ENCODE data around the gene SECISBP2L.
"Not testable (repeated sequence)": the region's sequence is repeated elsewhere in the genome, so short reads cannot be mapped to it uniquely, and the experiment has no call there.

SECISBP2L gene

GRCh38 chr15:49075881-49076280 lies 29.6 kb upstream of the SECISBP2L start:
- peak; percentile 59 for DNase-seq (ENCODE audit: low read depth)
- Histone ChIP-seq H3K4me3 (ENCODE audit: low read length) (no peak overlapping the region), H3K9me3 (ENCODE audit: control insufficient read depth, low read length) (no peaks in the 10 kb centered on the region), H3K9ac (ENCODE audit: low read length) (no peak overlapping the region), H3K36me3 (ENCODE audit: control insufficient read depth, insufficient read depth, low read length, severe bottlenecking) (no peaks in the 10 kb centered on the region), H3K4me1 (ENCODE audit: control insufficient read depth, insufficient read depth, low read length) (peaks cover 8% of the 10 kb centered on the region), H3K27me3 (replicated peaks; ENCODE audit: control insufficient read depth, insufficient read depth, low read length) (no peaks in the 10 kb centered on the region)

- H3K27me3 ChIP-seq (replicated peaks; ENCODE audit: control insufficient read depth, insufficient read depth, low read length); H3K4me3 ChIP-seq (ENCODE audit: low read length); H3K9me3 ChIP-seq (ENCODE audit: control insufficient read depth, low read length); H3K4me1 ChIP-seq (ENCODE audit: control insufficient read depth, insufficient read depth, low read length); H3K9ac ChIP-seq (ENCODE audit: low read length); H3K36me3 ChIP-seq (ENCODE audit: control insufficient read depth, insufficient read depth, low read length, severe bottlenecking); DNase-seq (ENCODE audit: low read depth): not testable (repeated sequence)
Measured at GRCh38 chr15:49074589-49075287, 28.5 kb upstream of the SECISBP2L start.

- Histone ChIP-seq H3K4me3 (ENCODE audit: low read length) (no peak overlapping the region), H3K36me3 (ENCODE audit: control insufficient read depth, insufficient read depth, low read length, severe bottlenecking) (no peaks in the 10 kb centered on the region), H3K9ac (ENCODE audit: low read length) (no peak overlapping the region), H3K4me1 (ENCODE audit: control insufficient read depth, insufficient read depth, low read length) (peaks cover 24% of the 10 kb centered on the region), H3K27me3 (replicated peaks; ENCODE audit: control insufficient read depth, insufficient read depth, low read length) (no peaks in the 10 kb centered on the region), H3K9me3 (ENCODE audit: control insufficient read depth, low read length) (no peaks in the 10 kb centered on the region)
- no peak for DNase-seq (ENCODE audit: low read depth)
Measured at GRCh38 chr15:49066372-49066771, 20.1 kb upstream of the SECISBP2L start.

GRCh38 chr15:49064884-49065283 lies 18.6 kb upstream of the SECISBP2L start:
- no peak overlapping the region for H3K4me3 ChIP-seq (ENCODE audit: low read length)
- H3K27me3 ChIP-seq (replicated peaks; ENCODE audit: control insufficient read depth, insufficient read depth, low read length), result no peaks in the 10 kb centered on the region
- no peak overlapping the region for H3K9ac ChIP-seq (ENCODE audit: low read length)
- H3K9me3 ChIP-seq (ENCODE audit: control insufficient read depth, low read length), result no peaks in the 10 kb centered on the region
- no peaks in the 10 kb centered on the region for H3K36me3 ChIP-seq (ENCODE audit: control insufficient read depth, insufficient read depth, low read length, severe bottlenecking)
- DNase-seq (ENCODE audit: low read depth), result no peak
- H3K4me1 ChIP-seq (ENCODE audit: control insufficient read depth, insufficient read depth, low read length), result peaks cover 37% of the 10 kb centered on the region

- H3K9me3 ChIP-seq (ENCODE audit: control insufficient read depth, low read length), result no peaks in the 10 kb centered on the region
- H3K27me3 ChIP-seq (replicated peaks; ENCODE audit: control insufficient read depth, insufficient read depth, low read length), result no peaks in the 10 kb centered on the region
- peaks cover 37% of the 10 kb centered on the region for H3K4me1 ChIP-seq (ENCODE audit: control insufficient read depth, insufficient read depth, low read length)
- H3K36me3 ChIP-seq (ENCODE audit: control insufficient read depth, insufficient read depth, low read length, severe bottlenecking), result no peaks in the 10 kb centered on the region
- H3K9ac ChIP-seq (ENCODE audit: low read length), result peak overlapping the region; percentile 36
- no peak overlapping the region for H3K4me3 ChIP-seq (ENCODE audit: low read length)
- peak; percentile 47 for DNase-seq (ENCODE audit: low read depth)
Measured at GRCh38 chr15:49064281-49064653, 18.0 kb upstream of the SECISBP2L start.

- H3K4me1 ChIP-seq (ENCODE audit: control insufficient read depth, insufficient read depth, low read length), result peaks cover 37% of the 10 kb centered on the region
- no peaks in the 10 kb centered on the region for H3K27me3 ChIP-seq (replicated peaks; ENCODE audit: control insufficient read depth, insufficient read depth, low read length)
- no peaks in the 10 kb centered on the region for H3K9me3 ChIP-seq (ENCODE audit: control insufficient read depth, low read length)
- H3K36me3 ChIP-seq (ENCODE audit: control insufficient read depth, insufficient read depth, low read length, severe bottlenecking), result no peaks in the 10 kb centered on the region
- H3K9ac ChIP-seq (ENCODE audit: low read length), result peak overlapping the region; percentile 36
- no peak for DNase-seq (ENCODE audit: low read depth)
- H3K4me3 ChIP-seq (ENCODE audit: low read length), result no peak overlapping the region
Measured at GRCh38 chr15:49063402-49064280, 17.4 kb upstream of the SECISBP2L start.

GRCh38 chr15:49062900-49063299 lies 16.7 kb upstream of the SECISBP2L start:
- H3K36me3 ChIP-seq (ENCODE audit: control insufficient read depth, insufficient read depth, low read length, severe bottlenecking), result no peaks in the 10 kb centered on the region
- no peaks in the 10 kb centered on the region for H3K9me3 ChIP-seq (ENCODE audit: control insufficient read depth, low read length)
- peaks cover 37% of the 10 kb centered on the region for H3K4me1 ChIP-seq (ENCODE audit: control insufficient read depth, insufficient read depth, low read length)
- no peak for DNase-seq (ENCODE audit: low read depth)
- no peak overlapping the region for H3K4me3 ChIP-seq (ENCODE audit: low read length)
- no peak overlapping the region for H3K9ac ChIP-seq (ENCODE audit: low read length)
- no peaks in the 10 kb centered on the region for H3K27me3 ChIP-seq (replicated peaks; ENCODE audit: control insufficient read depth, insufficient read depth, low read length)

- no peak overlapping the region for H3K9ac ChIP-seq (ENCODE audit: low read length)
- H3K4me3 ChIP-seq (ENCODE audit: low read length), result no peak overlapping the region
- no peaks in the 10 kb centered on the region for H3K9me3 ChIP-seq (ENCODE audit: control insufficient read depth, low read length)
- H3K36me3 ChIP-seq (ENCODE audit: control insufficient read depth, insufficient read depth, low read length, severe bottlenecking), result no peaks in the 10 kb centered on the region
- H3K4me1 ChIP-seq (ENCODE audit: control insufficient read depth, insufficient read depth, low read length), result peaks cover 37% of the 10 kb centered on the region
- H3K27me3 ChIP-seq (replicated peaks; ENCODE audit: control insufficient read depth, insufficient read depth, low read length), result no peaks in the 10 kb centered on the region
- DNase-seq (ENCODE audit: low read depth), result peak; percentile 72
Measured at GRCh38 chr15:49060710-49061495, 14.7 kb upstream of the SECISBP2L start.

- Histone ChIP-seq H3K9ac (ENCODE audit: low read length) (no peak overlapping the region), H3K36me3 (ENCODE audit: control insufficient read depth, insufficient read depth, low read length, severe bottlenecking) (no peaks in the 10 kb centered on the region), H3K27me3 (replicated peaks; ENCODE audit: control insufficient read depth, insufficient read depth, low read length) (no peaks in the 10 kb centered on the region), H3K4me1 (ENCODE audit: control insufficient read depth, insufficient read depth, low read length) (peaks cover 30% of the 10 kb centered on the region), H3K9me3 (ENCODE audit: control insufficient read depth, low read length) (no peaks in the 10 kb centered on the region), H3K4me3 (ENCODE audit: low read length) (no peak overlapping the region)
- DNase-seq (ENCODE audit: low read depth), result no peak
Measured at GRCh38 chr15:49059491-49059890, 13.2 kb upstream of the SECISBP2L start.

GRCh38 chr15:49058559-49058958 lies 12.3 kb upstream of the SECISBP2L start:
- H3K9me3 ChIP-seq (ENCODE audit: control insufficient read depth, low read length), result no peaks in the 10 kb centered on the region
- no peak overlapping the region for H3K9ac ChIP-seq (ENCODE audit: low read length)
- H3K27me3 ChIP-seq (replicated peaks; ENCODE audit: control insufficient read depth, insufficient read depth, low read length), result no peaks in the 10 kb centered on the region
- peaks cover 23% of the 10 kb centered on the region for H3K4me1 ChIP-seq (ENCODE audit: control insufficient read depth, insufficient read depth, low read length)
- H3K4me3 ChIP-seq (ENCODE audit: low read length), result no peak overlapping the region
- no peak for DNase-seq (ENCODE audit: low read depth)
- H3K36me3 ChIP-seq (ENCODE audit: control insufficient read depth, insufficient read depth, low read length, severe bottlenecking), result no peaks in the 10 kb centered on the region

GRCh38 chr15:49055630-49056029 lies 9.4 kb upstream of the SECISBP2L start:
- no peak overlapping the region for H3K9ac ChIP-seq (ENCODE audit: low read length)
- H3K4me3 ChIP-seq (ENCODE audit: low read length), result no peak overlapping the region
- no peak for DNase-seq (ENCODE audit: low read depth)
- H3K27me3 ChIP-seq (replicated peaks; ENCODE audit: control insufficient read depth, insufficient read depth, low read length), result no peaks in the 10 kb centered on the region
- no peaks in the 10 kb centered on the region for H3K36me3 ChIP-seq (ENCODE audit: control insufficient read depth, insufficient read depth, low read length, severe bottlenecking)
- peaks cover 7% of the 10 kb centered on the region for H3K4me1 ChIP-seq (ENCODE audit: control insufficient read depth, insufficient read depth, low read length)
- H3K9me3 ChIP-seq (ENCODE audit: control insufficient read depth, low read length), result no peaks in the 10 kb centered on the region
